DMS53 treated with DMSO at 0.1 percent for 48 hours (cell line): ENCODE data around the gene RASSF4.

Source experiments
- DNase-seq: peaks from one replicate; lab custom pipeline; 2025; ENCODE audit not compliant: unreplicated experiment; lab: John Stamatoyannopoulos, UW

Gene RASSF4

DNA sequence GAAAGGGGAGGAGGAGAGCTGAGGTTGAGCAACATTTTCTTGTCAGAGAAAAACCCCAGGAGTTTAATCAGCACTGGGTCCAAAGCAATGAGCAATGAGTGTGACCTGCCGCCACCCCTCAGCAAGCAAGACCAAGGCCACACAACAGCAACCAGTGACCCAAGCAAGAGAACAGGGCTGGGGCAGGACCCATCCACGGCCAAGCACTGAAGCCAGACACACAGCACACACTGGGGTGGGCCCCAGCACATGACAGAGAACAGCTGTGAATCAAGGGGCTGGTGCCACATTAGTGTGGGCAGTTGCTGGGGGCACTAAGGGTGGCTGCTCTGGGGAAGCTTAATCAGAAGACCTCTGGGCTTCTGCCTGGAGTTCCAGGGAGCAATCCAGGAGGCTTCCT is 32.2 kb upstream of the RASSF4 start:
- no peak for DNase-seq

DNA sequence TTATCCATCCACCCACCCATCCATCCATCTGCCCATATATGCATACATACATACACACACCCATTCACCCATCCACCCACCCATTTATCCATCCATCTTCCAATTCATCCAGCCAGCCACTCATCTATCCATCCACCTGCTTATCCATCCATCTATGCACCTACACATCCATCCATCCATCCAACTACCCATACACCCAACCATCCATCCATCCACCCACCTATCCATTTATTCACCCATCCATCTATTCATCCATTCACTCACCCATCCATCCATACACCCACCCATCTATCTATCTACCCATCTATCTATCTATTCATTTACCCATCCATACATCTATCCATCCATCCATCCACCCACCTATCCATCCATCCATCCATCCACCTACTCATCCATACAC is 31.1 kb upstream of the RASSF4 start:
- DNase-seq, result no peak

DNA sequence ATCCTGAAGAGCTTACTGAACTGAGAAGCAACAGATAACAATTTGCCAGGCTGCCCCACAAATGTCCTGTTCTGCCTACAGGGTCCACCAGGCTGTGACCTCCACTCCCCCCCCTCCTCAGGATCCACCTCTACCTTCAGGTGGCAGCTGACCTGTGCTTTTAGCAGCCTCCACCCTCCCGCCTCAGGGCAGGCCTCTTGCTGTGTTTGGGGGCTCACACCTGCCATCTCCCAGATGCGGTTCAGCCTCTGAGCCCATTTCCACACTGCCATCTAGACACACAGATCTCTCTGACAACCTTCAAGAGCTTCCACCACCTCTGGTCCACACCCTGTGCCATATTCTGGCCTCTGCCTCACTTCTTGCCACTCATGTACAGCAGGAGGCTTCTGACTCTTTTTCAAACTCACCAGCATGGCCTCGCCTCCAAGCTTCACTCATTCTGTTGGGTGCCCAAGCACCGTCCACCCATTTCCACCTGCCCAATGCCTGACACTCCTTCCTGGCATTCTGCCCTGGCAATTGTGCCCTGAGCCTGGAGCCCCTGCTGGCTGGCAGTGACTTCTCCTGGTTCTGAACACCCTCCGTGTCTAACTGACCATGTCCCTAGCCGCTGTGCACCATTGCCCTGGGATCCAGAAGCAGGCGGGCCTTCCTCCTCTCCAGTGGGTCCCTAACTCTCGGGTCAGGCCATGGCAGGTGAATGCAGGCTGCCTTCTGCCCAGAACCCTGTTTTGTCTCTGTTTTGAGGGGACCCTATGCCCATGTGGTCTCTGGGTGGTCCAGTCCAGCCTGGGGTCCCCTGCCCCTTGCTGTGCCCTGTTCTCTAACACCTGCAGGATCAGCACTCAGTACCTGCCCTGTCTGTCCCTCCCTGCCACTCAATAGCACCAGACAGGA is 30.0 kb upstream of the RASSF4 start:
- no peak for DNase-seq

DNA sequence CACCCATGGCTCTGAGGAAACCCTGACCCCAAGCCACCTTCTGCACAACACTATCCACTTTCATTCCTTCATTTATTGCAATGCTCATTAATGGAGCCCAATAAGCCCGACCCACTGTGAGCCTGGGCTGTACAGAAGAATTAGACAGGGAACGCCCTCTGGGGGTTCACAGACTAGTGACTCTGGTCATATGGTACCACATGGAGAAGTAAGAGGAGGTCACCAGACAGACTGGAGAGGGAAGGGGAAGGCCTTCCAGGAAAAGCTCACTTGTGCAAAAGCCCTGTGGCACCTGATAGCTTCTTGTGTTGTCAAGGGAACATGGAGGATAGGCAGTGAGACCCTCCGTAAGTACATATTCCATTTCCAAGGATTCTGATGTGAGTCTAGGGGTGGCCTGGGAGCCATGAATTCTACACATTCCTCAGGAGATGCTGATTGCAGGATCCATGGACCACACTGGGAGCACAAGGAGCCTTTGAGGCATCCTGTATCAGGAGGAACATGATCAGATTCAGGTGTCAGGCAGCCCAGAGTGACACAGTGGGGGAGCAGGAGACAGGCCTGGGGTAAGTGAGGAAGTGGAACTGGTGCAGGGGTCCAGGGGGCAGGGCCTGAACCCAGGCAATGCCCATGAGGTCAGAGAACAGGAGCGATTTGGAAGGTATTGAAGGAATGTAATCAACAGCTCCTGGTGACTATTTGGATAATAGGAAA is 28.5 kb upstream of the RASSF4 start:
- no peak for DNase-seq

DNA sequence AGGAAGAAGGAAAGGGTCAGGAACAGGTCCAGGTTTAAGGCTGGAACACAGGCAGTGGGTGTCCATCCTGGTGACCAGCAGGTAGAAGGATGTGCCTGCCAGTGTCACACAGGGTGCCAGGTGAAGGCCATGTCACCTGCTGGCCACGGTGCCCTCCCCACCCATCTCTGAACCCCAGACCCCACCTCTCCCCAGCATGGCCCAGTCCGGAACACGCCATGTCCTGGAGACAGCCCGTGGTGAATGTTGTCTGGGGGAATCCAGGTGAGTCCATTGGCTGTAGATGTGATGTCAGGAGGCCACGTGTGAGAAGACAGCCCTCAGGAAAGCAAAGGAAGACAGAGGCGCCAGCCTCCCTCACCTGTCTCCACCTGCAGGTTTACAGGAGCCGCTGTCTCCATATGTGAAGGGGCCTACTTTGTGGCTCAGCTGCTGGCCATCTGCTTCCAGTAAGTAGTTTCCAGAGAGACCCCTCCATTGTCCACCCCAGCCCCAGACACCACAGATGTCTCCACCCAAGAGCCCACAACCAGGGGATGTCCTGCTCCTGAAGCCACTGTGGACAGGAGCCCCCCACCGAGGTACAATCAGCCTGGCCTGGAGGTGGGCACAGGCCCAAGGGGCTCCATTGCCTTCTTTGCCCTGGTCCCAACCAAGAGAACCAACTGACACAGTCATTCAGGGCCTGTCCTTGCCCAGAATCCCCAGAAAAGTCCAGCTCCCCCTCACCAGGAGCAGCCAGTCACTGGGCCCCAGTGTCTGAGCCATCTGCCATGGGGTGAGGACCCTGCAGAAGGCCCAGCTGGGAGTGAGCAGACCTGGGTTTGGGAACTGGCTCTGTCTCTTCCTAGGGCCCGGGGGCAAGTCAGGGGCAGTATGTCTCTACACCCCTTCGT is 27.7 kb upstream of the RASSF4 start:
- no peak for DNase-seq

DNA sequence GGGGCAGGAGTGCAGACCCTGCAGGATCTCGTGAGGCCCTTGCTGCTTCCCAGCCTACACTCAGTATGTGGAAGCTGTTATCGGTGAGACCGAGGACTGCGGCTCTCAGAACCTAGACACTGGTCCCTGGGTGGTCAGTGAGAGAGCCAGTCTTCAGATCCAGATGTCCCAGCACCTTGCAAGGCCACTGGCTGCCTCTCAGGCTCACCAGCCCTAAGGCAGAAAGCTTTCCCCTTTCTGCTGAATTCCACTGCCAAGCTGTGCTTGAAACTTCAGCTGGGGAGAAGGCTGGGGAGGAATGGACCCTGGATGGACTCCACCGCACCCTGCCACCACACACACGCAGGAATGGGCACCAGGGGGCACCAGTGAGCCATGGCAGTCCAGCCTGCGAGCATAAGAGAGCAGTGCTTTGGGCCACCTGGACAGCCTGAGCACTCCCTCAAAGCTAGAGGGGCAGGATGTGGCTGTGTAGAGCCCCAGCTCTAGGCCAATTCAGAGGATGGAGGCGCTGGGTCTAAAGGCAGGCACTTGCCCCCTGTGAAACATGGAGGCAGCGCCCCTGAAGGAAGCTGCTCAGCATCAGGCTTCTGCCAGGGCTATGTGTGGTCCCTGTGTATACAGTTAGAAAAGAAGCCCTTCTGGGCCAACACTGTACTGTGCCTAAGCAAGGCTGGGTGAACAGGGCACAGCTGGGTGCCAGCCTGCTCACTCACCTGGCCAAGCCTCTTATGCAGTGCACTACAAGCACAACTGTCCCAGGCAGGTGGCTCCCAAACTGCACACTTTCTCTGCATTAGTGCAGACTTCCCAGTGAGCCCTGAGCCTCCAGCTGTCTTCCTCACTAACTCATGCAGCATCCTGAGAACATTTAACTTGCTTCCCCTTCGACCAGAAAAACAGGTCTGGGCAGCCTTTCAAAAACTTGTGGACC is 26.8 kb upstream of the RASSF4 start:
- DNase-seq, result peak; percentile 67

DNA sequence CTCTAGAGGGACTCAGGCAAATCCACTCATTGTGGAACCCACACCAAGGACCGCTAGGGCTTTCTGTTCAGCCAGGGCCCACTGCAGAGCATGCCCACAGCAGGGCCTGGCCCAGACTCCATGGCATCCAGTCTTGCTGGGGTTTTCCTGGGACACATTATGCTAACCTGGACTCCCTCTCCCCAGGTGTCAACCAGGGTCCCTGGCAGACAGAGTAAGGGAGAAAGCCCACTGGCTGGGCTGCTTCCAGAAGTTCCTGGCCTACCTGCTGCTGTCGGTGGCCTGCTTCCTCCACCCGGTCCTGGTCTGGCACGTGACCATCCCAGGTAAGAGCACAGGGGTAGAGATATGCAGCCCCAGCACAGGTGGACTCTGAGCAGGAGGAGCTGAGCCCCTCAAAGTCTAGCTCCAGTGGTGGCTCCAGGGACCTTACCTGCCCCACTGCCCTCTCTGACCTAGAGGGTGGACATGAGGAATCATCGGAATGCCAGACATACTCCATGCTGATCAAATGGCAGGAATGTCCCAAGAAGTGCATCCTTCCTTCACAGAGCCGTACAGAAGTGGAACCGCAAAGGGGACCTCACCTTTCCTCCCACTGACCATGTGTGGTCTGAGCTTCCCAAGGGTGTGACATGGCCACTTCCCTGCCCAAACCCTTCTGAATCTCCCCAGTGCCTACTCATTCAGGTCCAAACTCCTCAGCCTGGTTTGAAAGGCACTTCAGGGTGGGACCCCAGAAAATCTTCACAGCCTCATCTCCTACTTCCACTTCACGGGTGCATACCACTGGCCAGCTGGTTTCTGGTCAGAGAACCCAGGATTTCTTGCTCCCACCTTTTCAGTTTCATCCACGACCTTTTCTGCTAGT is 25.9 kb upstream of the RASSF4 start:
- DNase-seq, result no peak

DNA sequence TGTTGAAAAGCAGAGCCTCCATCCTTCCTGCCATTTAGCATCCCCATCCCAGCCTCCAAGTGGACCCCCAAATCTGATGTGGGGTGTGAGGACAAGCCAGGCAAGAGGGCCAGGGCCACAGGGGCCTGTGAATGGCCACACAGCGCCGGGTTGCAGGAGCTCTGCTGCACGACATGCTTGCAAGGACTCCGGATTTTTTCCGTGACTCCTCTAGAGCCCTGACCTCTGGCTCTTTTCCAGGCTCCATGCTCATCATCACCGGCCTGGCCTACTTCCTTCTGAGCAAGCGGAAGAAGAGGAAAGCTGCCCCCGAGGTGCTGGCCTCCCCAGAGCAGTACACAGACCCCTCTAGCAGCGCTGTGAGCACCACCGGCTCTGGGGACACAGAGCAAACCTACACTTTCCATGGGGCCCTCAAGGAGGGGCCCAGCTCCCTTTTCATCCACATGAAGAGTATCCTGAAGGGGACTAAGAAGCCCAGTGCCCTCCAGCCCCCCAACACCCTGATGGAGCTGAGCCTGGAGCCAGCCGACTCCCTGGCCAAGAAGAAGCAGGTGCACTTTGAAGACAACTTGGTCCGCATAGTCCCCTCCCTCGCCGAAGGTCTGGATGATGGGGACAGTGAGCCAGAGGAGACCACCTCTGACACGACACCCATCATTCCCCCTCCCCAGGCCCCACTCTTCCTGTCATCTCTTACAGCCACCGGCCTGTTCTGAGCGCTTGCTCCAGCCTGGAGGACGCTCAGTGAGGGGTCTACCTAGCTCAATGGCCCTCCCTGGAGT is 25.0 kb upstream of the RASSF4 start:
- DNase-seq, result no peak

DNA sequence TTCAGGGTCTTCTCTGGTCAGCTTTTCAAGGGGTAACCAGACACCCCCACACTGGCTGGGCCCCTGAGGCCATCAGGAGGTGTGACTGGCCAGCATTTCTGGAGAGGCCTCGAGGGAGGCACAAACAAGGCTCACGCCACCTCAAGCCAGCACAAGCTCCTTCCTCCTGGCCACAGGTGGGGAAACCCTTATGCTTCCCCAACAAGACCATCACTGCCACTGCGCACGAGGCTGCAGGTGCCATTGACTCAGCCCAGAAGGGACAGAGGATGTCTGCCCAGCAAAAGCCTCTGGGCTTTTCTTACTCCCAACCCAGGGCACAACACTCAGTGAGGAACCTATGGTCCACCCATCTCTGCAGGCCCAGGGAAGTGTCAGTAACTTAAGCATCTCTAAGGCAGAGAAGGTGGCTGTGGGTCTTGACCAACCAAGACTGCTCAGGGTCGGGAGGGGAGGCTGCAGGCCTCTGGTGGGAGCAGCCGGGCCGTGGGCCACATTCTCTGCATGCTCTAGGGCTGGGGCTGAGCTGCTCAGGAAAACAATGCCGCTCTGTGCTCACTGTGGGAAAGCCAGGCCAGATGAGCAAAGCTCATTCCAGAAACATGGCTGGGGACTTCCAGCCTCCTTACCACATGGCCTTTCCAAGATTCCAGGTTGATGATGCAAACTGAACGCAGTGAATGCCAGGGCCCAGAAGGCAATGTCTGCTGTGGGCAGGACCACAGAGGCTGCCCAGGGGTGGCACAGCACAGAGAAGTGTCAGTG is 24.2 kb upstream of the RASSF4 start:
- no peak for DNase-seq

DNA sequence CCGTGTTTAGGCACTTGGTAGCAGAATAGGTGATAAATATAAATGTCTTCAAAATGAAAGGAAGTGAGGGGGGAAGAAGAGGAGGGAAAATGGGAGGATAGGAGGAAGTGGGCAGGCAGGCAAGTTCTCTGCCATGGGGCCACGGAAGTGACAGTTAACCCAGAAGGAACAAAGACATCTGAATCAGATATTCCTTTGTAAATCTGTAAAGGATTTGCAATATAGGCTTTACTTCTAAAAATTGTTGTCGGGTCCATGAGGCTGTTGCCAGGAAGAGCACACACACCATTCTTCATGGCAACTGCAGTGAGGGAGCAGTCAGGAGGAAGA is 23.7 kb upstream of the RASSF4 start:
- no peak for DNase-seq

DNA sequence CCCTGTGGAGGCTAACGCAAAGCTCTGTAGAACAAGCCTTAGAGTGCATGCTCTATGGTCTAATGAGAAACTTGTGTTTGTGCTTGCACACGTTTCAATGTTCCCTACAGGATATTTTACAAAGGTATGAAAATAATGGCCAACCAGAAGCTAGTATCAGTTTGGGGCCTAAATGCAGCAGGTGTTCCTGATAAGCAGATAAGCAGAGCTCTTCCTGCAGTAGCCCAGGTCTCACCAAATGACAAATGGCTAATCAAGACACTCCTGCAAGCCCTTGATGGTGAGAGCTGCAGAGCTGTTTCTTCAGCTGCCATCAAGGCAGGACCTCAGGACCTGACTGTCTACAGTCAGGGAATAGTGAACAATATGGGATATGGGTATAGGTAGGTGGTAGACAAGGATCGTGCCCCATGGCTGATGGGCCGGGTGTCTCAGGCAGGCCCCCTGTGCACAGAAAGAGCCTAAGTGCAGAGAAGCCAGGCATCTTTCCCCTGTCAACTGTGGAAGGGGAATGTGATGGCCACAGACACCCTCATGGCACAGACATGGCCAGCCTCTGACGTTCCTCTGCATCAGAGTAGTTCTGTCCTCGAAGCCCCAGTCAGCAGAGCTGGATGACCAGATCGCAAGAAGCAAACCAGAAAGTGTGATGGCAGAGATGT is 23.2 kb upstream of the RASSF4 start:
- DNase-seq, result no peak

DNA sequence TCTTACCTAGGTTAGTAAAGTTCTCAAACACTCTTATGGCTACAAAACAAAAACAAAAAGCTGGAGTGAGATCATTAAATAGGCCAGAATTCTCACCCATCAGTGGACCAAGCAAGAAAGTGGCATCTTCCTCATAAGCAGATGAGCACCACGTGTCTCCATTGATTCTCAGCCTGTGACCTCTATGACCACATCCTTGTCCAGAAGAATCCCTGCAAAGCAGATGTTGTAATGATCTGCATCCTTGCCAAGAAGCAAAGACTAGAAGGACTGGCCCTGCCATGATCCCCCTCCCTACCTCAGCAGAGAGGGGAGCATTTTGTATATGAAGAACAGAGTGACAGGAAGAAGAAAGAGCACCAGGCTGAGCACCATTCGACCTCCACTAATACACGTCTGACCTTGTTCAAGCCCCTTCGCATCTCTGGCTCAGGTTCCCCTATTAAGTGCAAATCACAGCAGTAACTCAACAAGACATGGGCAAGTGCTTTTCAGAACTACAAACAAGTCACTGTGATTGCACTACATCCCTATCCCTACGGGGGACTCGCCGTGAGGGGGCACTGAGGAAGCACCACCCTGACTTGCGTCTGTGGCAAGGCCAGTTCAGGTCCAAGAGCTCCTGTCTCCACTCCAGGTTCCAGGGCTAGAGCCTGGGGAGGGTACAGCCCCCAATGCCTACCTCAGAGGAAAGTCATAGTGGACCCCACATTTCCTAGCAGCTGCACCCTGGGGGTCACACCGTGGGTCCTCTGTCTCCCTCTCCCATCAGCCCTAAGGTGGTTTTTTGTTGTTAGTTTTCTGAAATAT is 22.2 kb upstream of the RASSF4 start:
- DNase-seq, result no peak

DNA sequence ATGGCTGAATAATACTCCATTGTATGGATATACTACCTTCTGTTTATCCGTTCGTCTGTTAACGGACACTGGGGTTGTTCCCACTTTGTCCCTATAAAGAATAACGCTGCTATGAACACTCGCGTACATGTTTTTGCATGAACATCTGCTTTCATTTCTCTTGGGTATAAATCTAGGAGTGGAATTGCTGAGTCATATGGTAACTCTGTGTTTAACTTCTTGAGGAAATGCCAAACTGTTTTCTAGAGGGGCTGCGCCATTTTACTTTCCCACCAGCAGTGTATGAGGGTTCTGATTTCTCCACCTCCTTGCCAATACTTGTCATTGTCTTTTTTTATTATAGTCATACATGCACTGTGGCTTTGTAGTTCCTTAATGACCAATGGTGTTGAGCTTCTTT is 20.6 kb upstream of the RASSF4 start:
- DNase-seq, result no peak

DNA sequence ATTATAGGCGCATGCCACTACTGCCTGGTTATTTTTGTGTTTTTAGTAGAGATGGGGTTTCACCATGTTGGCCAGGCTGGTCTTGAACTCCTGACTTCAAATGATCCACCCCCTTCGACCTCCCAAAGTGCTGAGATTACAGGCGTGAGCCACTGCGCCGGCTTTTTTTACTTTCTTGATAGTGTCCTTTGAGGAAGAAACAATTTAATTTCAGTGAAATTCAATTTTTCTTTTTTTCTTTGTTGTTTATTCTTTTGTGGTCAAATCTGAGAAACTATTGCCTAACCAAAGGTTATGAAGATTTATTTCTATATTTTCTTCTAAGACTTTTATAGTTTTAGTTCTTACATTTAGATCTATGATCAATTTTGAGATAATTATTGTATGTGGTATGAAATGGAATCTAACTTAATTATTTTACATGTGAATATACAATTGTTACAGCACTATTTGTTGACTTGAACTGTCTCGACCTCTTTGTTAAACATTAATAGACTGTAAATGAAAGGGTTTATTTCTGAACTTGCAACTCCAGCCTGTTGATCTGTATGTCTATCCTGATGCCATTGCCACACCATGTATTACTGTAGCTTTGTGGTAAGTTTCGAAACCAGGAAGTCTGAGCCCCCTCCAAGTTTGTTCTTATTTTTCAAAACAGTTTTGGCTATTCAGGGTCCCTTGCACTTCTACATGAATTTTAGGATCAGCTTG is 19.8 kb upstream of the RASSF4 start:
- peak; percentile 32 for DNase-seq

DNA sequence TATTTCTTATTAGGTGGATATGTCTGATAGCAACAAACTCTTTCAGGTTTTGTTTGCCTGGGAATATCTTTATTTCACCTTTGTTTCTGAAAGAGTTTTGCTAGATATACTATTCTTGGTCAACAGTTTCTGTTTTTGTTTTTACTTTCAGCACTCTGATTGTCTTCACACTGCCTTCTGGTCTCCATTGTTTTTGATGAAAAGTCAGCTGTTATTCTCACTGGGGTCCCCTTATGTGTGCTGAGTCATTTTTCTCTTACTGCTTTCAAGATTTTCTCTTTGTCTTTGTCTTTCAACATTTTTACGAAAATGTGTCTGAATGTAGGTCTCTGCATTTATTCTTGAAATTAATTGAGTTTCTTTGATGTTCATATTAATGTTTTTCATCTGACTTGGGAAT is 15.2 kb upstream of the RASSF4 start:
- DNase-seq, result no peak

DNA sequence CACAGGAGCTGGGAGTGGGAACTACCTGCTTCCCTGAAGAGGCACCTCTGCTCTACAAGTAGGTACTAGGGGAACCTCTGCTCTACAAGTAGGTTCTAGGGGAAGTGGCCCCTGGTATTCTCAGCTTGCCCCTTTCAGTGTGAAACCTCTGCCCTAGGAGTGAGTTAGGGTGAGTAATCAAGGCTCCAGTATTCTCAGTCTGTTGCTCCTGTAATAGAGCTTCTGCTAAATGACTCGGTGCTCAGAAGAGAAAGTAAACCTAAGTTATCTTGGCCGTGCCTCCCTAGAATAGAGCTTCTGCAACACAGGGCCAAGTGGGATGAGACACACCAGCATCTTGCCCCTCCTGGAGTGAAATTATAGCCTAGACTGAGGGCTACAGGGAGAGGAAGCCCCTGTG is 13.4 kb upstream of the RASSF4 start:
- DNase-seq, result no peak
